Stimulated activated naive CD4-positive, alpha-beta T cell (primary cell): ENCODE results near the gene CPHXL2.
A peak's percentile ranks its signal among the peaks of the same experiment; 100 is the strongest.

Experiments
- DNase-seq, 6 experiments: peaks; one replicate each; lab custom pipeline; 2025; lab: John Stamatoyannopoulos, UW

Gene CPHXL2

DNA sequence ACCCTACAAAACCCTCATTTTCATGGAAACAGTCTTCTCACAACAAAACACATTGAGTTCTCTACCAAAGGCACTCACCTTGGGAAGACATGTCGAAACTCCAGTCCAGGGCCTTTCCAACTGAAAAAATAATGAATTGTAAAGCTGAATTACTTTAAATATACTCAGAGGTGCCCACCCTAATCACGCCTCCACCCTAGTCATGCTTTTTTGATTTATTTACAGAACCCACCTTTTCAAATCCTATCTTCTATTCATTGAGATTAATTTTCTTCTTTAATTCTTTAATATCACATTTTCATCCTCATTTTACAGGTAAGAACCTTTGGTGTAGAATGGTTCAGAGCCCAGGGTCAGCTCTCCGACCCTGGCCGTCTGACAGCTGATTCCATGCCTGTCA, at the start of gene CPHXL2:
Gene CPHXL2, minus strand, starts transcription at position 101 of the 400 bp plus-strand sequence. Its CDS starts 10 bp downstream, at position 91.
- DNase-seq = no peak

DNA sequence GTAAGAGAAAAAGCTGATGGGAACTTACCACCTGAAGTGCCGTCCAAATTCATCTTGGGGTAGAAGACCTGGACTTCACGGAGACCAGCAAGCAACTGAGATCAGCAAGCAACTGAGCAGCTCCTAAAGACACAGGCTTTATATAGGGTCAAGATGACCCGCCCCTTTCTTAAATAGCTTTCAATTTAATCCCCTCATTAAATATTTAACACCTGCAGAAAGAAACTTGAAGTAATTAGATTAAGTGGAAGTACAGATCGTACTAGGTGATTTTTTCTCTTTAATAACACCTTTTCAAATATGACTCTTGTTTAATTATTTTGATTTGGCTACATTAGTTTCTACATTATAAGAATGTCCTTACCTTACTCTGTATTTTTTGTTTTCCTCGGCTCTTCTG, 49.6 kb upstream of the CPHXL2 start, which contains the start of gene CPHXL:
Gene CPHXL, minus strand, starts transcription at position 101 of the 400 bp plus-strand sequence. Its CDS starts 48 bp downstream, at position 53.
- DNase-seq = no peak

DNA sequence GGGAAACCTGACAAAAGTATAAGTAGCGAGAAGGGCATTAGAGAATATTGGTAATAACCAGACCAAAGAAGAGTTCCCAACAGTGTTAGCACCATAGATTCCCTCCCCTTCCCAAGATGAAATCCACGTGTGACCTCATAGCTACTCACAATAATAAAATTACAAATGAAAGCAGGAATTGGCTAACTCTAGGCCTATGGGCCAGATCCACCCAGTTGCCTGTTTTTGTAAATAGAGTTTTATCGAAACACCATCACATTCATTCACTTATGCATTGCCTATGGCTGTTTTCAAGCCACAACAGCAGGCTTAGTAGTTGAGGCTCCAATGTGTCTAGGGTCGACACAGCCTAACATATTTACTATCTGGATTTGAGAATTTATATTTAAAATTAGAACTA, 41.6 kb upstream of the CPHXL2 start:
- DNase-seq = no peak

DNA sequence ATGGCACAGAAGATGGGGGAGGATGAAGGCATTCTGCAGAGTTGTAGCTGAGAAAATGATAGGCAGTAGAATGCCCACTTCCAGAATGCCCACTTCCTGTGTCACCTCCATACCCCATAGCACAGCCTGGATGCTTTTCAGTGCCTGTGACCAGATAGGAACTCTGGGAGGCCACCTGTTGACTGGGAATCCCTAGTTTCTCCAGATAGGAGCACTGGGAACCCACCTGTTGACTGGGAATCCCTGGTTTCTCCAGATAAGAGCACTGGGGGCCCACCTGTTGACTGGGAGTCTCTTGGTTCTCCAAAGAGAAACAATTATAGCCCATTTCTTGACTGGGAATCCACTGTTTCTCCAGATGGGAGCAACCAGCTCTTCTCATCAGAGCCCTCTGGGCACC, 37.9 kb upstream of the CPHXL2 start:
- no peak for DNase-seq

DNA sequence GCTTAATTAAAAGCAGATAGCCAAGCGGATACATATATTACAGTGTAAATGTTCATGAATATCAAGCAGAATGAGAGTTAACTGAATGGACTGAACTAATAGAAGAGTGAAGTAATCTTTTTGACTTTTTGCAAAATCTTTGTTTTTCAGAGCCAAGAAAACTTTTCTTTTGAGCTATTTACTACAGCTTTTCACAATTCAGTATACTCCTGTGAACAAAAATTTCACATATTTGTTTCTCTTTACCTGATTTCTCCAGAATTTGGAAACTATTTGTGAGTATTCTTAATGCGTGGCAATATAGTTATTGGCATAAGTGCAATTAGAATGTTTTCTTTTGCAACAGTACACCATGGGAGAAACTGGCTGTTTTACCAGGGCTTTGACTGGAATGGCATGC, 33.5 kb upstream of the CPHXL2 start:
- DNase-seq = no peak

DNA sequence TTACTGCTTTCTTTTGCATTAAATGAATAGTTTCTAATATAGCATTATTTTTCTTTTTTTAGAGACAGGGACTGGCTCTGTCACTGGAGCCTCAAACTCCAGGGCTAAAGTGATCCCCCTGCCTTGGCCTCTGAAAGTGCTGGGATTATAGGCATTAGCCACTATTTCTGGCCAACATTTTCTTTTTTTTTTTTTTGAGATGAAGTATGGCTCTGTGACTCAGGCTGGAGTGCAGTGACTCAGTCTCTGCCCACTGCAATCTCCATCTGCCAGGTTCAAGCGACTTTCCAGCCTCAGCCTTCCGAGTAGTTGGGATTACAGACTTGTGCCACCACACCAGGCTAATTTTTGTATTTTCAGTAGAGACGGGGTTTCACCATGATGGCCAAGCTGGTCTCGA, 26.5 kb upstream of the CPHXL2 start:
- DNase-seq = no peak

DNA sequence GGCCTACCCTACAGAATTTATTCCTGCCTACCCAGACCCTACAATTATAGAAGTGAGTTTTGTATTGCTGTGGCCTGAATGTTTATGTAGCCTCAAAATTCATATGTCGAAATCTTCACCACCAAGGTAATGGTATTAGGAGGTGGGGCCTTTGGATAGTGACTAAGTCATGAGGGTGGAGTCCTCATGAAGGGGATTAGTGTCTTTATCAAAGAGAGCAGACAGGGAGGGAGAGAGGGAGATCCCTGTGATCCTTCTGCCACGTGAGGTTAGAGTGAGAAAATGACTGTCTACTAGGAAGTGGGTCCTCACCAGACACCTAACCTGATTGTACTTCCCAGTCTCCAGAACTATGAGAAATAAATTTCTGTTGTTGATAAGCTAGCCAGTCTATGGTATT, 25.4 kb upstream of the CPHXL2 start:
- DNase-seq = no peak

DNA sequence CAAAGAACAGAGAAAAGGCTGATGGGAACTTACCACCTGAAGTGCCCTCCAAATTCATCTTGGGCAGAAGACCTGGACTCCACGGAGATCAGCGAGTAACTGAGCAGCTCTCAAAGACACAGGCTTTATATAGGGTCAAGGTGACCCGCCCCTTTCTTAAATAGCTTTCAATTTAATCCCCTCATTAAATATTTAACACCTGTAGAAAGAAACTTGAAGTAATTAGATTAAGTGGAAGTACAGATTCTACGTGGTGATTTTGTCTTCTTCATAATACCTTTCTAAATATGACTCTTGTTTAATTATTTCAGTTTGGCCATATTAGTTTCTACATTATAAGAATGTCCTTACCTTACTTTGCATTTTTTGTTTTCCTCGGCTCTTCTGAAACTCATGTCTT, 24.6 kb upstream of the CPHXL2 start, which contains the start of gene DUXB:
Gene DUXB, minus strand, starts transcription at position 101 of the 400 bp plus-strand sequence. Its CDS starts 43 bp downstream, at position 58.
- DNase-seq = no peak

DNA sequence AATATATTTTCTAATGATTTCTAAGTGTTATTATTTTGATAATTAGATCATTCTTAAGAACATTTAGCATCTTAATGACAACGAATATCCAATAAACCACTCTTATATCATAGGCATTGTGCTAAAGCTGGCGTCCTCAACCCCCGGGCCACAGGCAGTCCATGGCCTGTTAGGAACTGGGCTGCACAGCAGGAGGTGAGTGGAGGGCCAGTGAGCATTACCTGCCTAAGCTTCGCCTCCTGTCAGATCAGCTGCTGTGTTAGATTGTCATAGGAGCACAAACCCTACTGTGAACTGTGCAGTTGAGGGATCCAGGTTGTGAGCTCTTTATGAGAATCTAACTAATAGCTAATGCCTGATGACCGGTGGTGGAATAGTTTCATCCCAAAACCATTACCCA, 20.8 kb upstream of the CPHXL2 start:
- DNase-seq = no peak

DNA sequence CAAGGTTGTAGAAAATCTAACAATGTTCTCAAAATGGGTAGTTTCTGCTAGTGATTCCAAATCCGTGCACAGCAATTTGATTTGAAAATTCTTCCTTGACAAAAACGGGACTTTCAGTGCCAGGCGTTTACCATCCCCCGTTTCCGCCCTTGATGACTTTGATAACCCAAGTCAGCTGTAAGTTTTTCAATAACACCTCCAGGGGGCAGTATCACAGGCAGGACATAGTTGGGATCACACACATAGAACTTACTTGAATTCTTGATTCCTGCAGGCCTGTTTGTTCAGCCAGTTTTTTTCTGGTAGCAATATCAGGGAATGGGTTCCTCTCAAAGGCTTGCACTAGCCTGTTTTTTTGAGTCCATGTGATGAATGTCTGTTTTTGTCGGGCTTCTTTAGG, 18.9 kb upstream of the CPHXL2 start:
- DNase-seq = no peak

DNA sequence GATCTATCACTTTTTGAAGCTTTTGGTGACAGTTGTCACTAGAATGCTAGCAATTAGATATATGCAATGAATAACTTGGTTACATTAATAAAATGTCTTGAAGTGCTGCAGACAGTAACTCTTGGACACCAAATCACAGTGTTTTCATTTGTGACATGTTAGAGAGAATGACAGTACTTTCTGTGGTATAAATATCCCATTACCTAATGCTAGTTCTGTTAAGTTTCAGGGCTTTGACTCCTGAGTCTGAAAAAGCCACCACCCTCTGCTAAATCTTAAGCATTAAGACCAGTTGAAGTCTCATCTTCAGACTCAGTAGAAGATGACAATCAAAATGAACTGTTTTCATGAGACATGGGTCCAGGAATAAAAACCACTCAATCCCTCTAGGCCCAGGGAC, 10.6 kb upstream of the CPHXL2 start:
- no peak for DNase-seq

DNA sequence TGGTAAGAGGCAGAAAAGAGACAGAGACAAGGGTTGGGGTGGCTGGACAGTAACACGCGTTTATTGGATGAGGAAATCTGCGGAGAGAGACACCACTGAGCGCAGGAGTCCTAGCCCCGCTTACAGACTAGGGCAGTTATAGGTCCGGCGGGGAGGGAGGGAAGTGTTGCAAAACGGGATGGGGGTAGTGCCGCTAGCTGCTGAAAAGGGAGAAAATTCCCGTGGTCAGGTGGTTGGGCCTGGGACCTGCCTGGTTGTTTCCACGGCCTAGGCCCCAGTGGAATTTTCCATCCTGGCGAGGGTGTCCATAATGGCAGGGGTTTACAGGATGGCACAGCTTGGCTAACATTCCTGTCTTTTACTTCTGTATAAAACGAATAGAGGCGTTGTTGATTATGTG, 5.5 kb upstream of the CPHXL2 start:
- DNase-seq = no peak

DNA sequence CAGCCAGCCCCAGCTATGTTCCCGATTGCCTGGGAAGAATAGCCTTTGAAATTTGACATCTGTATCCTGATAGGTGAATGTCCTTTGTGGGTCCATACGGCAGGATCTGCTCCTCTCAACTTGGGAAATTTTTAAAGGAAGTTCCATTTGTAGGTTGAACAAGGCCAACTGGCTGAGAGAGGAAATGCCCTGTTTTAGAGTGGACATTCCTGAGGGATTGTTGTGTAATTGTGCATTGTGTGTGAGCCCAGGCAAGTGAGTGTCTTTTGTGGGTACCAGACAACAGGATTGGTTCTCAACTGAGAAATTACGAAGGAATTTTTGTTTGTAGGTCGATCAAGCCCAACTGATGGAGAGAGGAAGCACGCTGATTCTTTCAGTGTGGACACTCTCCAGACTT, 2.6 kb upstream of the CPHXL2 start:
- no peak for DNase-seq

DNA sequence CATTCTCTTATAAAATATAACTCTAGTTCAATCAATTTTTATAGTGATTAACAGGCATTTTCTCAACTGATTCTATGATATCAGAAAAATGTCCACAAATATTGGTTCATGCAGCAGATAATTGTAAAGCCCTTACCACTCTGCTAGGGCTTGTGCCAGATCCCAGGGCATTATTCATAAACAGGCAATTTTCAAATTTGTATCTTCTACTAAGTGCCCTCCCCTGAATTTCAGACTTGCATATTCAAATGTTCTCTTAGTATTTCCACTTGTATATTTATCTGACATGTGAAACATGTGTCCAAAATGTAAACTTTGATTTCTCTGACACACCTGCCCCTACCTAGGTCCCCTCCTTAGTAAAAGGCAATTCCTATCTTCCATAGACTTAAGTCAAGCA, 9.3 kb downstream of the CPHXL2 start:
- no peak for DNase-seq

DNA sequence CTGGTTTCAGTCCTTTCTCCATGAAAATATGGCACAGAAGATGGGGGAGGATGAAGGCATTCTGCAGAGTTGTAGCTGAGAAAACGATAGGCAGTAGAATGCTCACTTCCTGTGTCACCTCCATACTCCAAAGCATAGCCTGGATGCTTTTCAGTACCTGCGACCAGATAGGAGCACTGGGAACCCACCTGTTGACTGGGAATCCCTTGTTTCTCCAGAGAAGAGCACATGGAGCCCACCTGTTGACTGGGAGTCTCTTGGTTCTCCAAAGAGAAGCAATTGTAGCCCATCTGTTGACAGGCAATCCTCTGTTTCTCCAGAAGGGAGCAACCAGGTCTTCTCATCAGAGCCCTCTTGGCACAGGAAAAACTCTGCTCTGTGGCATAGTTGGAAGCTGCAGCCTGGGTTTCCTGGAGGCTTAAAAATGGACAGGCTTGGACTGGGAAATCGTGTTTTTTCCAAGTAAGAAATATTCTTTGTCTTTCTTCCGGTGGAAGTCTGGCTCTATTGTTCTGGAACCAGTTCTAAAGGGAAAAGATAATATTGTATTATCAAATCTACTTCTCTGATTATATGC, 16.0 kb downstream of the CPHXL2 start:
- no peak for DNase-seq

DNA sequence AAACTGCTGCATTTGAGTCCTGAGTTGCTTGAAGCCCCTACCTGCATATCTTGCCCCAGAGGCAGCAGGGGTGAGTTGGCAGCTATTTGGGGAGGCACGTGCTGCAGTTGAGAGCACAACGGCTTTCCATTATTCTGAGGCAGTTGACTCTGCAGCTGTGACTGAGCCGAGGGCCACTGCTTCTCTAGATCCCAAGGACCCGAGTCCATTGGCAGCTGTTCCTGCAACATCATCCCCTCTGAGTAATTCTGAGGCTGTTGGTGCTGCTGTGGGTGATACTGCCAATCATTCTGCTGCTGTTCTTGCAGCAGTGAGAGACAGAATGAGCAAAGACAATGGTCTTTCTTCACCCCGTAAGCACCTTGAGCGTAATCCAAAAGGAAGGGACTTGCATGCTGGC, 16.5 kb downstream of the CPHXL2 start:
- no peak for DNase-seq

DNA sequence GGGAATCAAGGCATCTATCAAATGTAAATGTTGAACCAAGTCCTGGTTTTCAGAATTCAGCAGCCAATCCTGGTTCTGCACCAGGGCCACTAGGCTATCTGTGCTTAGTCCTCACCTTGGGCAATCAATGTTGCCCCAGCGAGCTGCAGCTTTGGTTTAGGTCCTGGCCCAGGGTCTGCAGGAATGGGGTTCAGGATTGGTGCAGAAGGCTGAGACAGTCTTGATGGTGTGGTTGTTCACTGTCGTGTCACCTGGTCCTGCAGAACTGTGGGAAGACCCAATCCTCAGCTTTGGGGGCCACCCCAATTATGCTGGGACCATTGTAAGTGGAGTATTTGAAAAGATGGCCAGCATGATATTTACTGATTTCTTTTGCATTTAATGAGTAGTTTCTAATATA, 18.6 kb downstream of the CPHXL2 start:
- DNase-seq = peak in 1 of 6 experiments; percentile 2

DNA sequence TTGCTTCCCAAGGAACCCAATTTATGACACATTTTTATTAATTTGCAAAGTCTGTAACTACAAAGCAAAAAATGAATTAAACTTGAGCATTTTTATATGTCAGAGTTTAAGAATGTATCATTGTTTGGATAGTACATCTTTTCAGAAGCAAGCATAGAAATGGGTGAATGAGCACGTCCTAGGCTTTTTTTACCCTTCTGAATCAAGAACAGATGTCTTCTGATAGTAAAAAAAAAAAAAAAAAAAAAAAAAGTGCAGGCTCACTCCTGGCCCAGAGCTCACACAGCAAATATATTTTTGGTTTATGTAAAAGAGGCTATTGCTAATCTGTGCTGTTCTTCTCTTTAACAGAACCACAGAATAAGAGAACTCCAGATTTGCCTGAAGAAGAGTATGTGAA, 22.9 kb downstream of the CPHXL2 start:
- no peak for DNase-seq

DNA sequence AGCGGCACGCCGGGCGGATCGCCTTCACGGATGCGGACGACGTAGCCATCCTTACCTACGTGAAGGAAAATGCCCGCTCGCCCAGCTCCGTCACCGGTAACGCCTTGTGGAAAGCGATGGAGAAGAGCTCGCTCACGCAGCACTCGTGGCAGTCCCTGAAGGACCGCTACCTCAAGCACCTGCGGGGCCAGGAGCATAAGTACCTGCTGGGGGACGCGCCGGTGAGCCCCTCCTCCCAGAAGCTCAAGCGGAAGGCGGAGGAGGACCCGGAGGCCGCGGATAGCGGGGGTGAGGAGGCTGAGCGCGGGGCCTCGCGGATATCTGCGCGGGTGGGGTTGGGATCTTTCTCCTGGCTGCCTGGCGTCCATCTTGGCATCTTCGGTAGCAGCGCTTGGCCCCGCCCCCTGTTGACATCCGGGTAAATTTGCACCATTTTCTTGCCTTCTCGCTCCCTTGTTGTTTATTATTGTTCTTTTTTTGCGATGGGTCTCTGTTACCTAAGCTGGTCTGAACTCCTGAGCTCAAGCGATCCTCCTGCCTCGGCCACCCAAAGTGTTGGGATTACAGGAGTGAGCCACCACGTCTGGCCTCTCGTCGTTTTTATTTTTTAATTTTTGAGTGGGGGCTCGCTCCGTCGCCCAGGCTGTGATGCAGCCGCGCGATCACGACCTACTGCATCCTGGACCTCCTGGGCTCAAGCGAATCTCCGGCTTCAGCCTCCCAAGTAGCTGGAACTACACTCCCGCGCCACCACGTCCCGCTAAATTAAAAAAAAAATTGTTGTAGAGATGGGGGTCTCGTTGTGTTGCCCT, 28.3 kb downstream of the CPHXL2 start:
- peak; percentile 76 to 88 (median 82) for DNase-seq

DNA sequence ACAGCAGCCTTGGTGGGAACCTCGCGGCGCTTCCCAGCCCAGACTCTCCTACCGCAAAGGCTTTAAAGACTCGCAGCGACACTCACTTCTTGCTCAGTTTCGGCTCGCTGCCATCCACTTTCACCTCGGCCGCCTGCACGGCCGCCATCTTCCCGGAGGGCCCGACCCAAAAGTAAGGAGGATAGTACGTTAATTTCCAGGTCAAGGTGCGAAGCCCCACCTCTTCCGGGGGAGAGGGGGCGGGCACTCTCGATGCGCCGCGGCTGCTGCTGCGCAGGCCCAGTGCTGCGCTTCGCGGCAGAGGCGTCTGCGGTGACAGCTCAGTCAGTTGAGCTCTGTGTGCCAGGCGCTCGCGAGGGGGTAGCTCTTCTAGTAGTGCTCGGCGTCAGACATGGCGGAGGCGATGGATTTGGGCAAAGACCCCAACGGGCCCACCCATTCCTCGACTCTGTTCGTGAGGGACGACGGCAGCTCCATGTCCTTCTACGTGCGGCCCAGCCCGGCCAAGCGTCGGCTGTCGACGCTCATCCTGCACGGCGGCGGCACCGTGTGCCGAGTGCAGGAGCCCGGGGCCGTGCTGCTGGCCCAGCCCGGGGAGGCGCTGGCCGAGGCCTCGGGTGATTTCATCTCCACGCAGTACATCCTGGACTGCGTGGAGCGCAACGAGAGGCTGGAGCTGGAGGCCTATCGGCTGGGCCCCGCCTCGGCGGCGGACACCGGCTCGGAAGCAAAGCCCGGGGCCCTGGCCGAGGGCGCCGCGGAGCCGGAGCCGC, 29.1 kb downstream of the CPHXL2 start, which contains the start of the genes KARS1 and TERF2IP:
Gene KARS1, minus strand, starts transcription at position 174 of the 773 bp plus-strand sequence. Its CDS starts 26 bp downstream, at position 148.
Gene TERF2IP, plus strand, starts transcription at position 282 of the 773 bp plus-strand sequence. Its CDS starts 110 bp downstream, at position 392.
- peak; percentile 91 to 93 (median 92) for DNase-seq

DNA sequence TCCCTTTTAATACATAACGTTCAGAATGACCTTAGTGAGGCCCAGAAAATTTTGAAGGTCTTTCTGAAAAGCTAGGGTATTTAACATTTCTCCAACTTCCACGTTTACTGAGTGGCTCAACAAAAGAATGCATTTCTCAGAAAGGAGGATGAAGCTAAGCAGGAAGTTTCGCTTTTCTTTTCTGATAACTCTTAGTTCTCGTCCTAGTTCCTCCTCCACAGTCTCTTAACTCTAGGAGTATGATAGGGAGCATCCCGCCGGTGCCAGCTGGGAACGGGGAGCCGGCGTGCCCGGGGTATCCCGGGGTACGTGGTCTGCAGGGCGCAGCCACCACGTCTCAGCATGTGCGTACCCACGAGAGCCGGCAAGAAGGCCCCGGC, 29.7 kb downstream of the CPHXL2 start:
- no peak for DNase-seq

DNA sequence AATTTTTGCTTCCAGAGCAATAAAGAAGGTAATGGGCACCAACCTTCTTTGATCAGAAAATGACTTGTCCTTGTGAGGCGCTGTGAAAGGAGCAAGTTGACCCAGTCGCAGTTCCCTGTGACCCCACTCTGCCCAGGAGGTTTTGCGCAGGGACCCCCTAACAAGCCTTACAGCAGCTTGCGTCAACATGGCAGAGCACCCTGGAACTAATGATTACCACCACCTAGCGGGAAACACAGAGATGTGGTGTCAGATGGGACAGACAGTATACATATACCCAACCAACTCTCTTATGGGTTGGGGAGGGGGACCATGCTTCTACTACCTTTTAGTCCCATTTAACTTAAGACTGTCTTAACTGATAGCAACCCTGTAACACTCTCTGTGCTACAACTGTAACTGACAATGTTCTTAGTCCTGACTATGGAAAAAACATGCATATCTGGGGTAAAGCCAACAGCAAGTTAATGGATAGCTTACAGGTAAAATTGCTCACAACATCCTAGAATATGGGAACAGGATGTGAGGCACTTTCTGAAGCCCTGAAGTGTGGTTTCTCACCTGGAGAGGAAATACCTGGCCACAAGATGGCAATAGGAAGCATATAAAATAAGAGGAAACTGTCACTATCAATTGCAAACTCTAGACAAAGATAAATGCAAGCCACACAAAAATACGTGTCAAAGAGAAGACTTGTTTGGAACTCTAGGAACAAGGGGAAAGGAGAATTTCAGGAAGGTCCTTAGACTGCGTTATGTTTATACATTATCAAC, 32.4 kb downstream of the CPHXL2 start:
- peak in 3 of 6 experiments; percentile 13 to 20 (median 20) for DNase-seq
